Hepatocyte (in vitro differentiated cells): ENCODE data around the gene TJP2. TPM values are rescaled to one million over a fixed set of nuclear protein-coding genes. Genes with fewer than 3 reads are reported as not detected.

Source experiments
- DNase-seq: peaks from one replicate; pipeline ENCODE4 v3.0.0-alpha.2; 2016; ENCODE audit warnings: low spot score
- H2AFZ ChIP-seq: fragments of 200-600 bp; sonication (generic); 2 replicates; pipeline ENCODE4 v1.6.0; 2016; ENCODE audit warnings: antibody characterized with exemption, mild to moderate bottlenecking
- H3K27ac ChIP-seq: fragments of 200-600 bp; sonication (generic); 2 replicates; pipeline ENCODE4 v1.5.1; 2016; ENCODE audit warnings: mild to moderate bottlenecking
- H3K27me3 ChIP-seq: fragments of 200-600 bp; sonication (generic); 2 replicates; pipeline ENCODE4 v1.6.1; 2016
- H3K36me3 ChIP-seq: fragments of 200-600 bp; sonication (generic); replicated peaks from 2 replicates; pipeline ENCODE4 v1.5.1; 2016; ENCODE audit warnings: low read depth; ENCODE audit not compliant: insufficient read depth
- H3K4me1 ChIP-seq: fragments of 200-600 bp; sonication (generic); 2 replicates; pipeline ENCODE4 v1.5.1; 2016; ENCODE audit warnings: mild to moderate bottlenecking, moderate library complexity; ENCODE audit not compliant: insufficient read depth
- H3K4me2 ChIP-seq: fragments of 200-600 bp; sonication (generic); 2 replicates; pipeline ENCODE4 v1.6.0; 2016
- H3K4me3 ChIP-seq: fragments of 200-600 bp; sonication (generic); 2 replicates; pipeline ENCODE4 v1.5.1; 2016; ENCODE audit warnings: mild to moderate bottlenecking
- H3K79me2 ChIP-seq: fragments of 200-600 bp; sonication (generic); 2 replicates; pipeline ENCODE4 v1.6.0; 2017; ENCODE audit warnings: mild to moderate bottlenecking
- H3K9me2 ChIP-seq: fragments of 200-600 bp; sonication (generic); replicated peaks from 2 replicates; pipeline ENCODE4 v1.6.0; 2017; ENCODE audit warnings: mild to moderate bottlenecking; ENCODE audit not compliant: insufficient read depth
- H3K9me3 ChIP-seq: fragments of 200-600 bp; sonication (generic); 2 replicates; pipeline ENCODE4 v1.5.1; 2016; ENCODE audit warnings: low read depth, mild to moderate bottlenecking
- H4K20me1 ChIP-seq: fragments of 200-600 bp; sonication (generic); 2 replicates; pipeline ENCODE4 v1.6.0; 2016; ENCODE audit warnings: mild to moderate bottlenecking; ENCODE audit not compliant: insufficient read depth, poor library complexity, severe bottlenecking
- CTCF ChIP-seq: fragments of 200-600 bp; sonication (generic); IDR thresholded peaks from 2 replicates; pipeline ENCODE4 v1.5.1; 2016; ENCODE audit warnings: antibody characterized with exemption, mild to moderate bottlenecking; ENCODE audit not compliant: poor library complexity
- EZH2 ChIP-seq: fragments of 200-600 bp; sonication (generic); IDR thresholded peaks from 2 replicates; pipeline ENCODE4 v1.6.1; 2016; ENCODE audit warnings: antibody characterized with exemption, mild to moderate bottlenecking, borderline replicate concordance
- EZH2phosphoT487 ChIP-seq: fragments of 200-600 bp; sonication (generic); IDR thresholded peaks from one replicate; pipeline ENCODE4 v1.6.1; 2018; ENCODE audit warnings: antibody characterized with exemption, mild to moderate bottlenecking, low read depth, moderate library complexity; ENCODE audit not compliant: unreplicated experiment, severe bottlenecking
- WGBS: methylation state at CpG from one replicate; pipeline ENCODE4 v1.1.6; 2016; ENCODE audit warnings: low lambda C conversion rate; ENCODE audit errors: missing lambda C conversion rate; 5-methylcytosine and 5-hydroxymethylcytosine counted together
- polyA plus RNA-seq: library from polyadenylated mRNA; unstranded; fragments of >200 nt; fragmentation: Nextera tagmentation; extraction: Ambion mirVana; gene quantifications from 2 replicates; pipeline ENCODE4 v1.2.1, GENCODE V29; 2016
- total RNA-seq: library from RNA; depleted of rRNA; stranded (reverse); fragments of >200 nt; gene quantifications from 2 replicates; pipeline ENCODE4 v1.2.3, GENCODE V29; 2014

The TJP2 gene
- total and polyA plus RNA-seq, 2 experiments from 2014 or later = 67.2 to 131 TPM

- Histone ChIP-seq H3K4me2 (peak overlapping the region; percentile 93), H3K36me3 (no peaks in the 10 kb centered on the region), H3K27ac (peak overlapping the region; percentile 58), H3K4me1 (peaks cover 23% of the 10 kb centered on the region), H3K27me3 (no peaks in the 10 kb centered on the region), H3K4me3 (peak overlapping the region; percentile 68), H3K9me2 (no peaks in the 10 kb centered on the region), H3K9me3 (no peaks in the 10 kb centered on the region), H4K20me1 (peaks cover 12% of the 10 kb centered on the region), H2AFZ (peak overlapping the region; percentile 34), H3K79me2 (peaks cover 70% of the 10 kb centered on the region)
- peak; percentile 76 for DNase-seq
- WGBS = 13% methylated on average over 21 of the region's 21 CpGs
- no peak for TF ChIP-seq CTCF
- TF ChIP-seq EZH2 = no peak
These were observed 763 bp downstream of the TJP2 start for GRCh38 chr9:69174616-69175463.

GRCh38 chr9:69175486-69175885 is 1.4 kb downstream of the TJP2 start:
- no peaks in the 10 kb centered on the region for H3K36me3 ChIP-seq
- TF ChIP-seq CTCF (no peak), EZH2 (no peak), EZH2phosphoT487 (no peak)
- H3K27me3 ChIP-seq = no peaks in the 10 kb centered on the region
- peaks cover 70% of the 10 kb centered on the region for H3K79me2 ChIP-seq
- H3K9me2 ChIP-seq = no peaks in the 10 kb centered on the region
- no peaks in the 10 kb centered on the region for H3K9me3 ChIP-seq
- peaks cover 12% of the 10 kb centered on the region for H4K20me1 ChIP-seq
- H3K4me1 ChIP-seq = peaks cover 28% of the 10 kb centered on the region
- no peak for DNase-seq
- no peak overlapping the region for H2AFZ ChIP-seq
- H3K4me2 ChIP-seq = peak overlapping the region; percentile 93
- peak overlapping the region; percentile 58 for H3K27ac ChIP-seq
- H3K4me3 ChIP-seq = no peak overlapping the region
- 53% methylated on average over 8 of the region's 8 CpGs for WGBS

GRCh38 chr9:69176471-69177171 is 2.5 kb downstream of the TJP2 start:
- H4K20me1 ChIP-seq = peaks cover 6% of the 10 kb centered on the region
- peak overlapping the region; percentile 28 for H3K27ac ChIP-seq
- no peaks in the 10 kb centered on the region for H3K9me2 ChIP-seq
- WGBS = 77% methylated on average over 9 of the region's 9 CpGs
- TF ChIP-seq CTCF (no peak), EZH2phosphoT487 (no peak), EZH2 (no peak)
- H3K36me3 ChIP-seq = no peaks in the 10 kb centered on the region
- peaks cover 60% of the 10 kb centered on the region for H3K79me2 ChIP-seq
- H3K4me2 ChIP-seq = peak overlapping the region; percentile 93
- no peak overlapping the region for H3K4me3 ChIP-seq
- no peak overlapping the region for H2AFZ ChIP-seq
- H3K27me3 ChIP-seq = no peaks in the 10 kb centered on the region
- H3K4me1 ChIP-seq = peaks cover 33% of the 10 kb centered on the region
- no peaks in the 10 kb centered on the region for H3K9me3 ChIP-seq
- no peak for DNase-seq
